CD4-positive, alpha-beta memory T cell (primary cell): Measurements from ENCODE around the gene ADI1. TPM values are rescaled to one million over a fixed set of nuclear protein-coding genes. Genes with fewer than 3 reads are reported as not detected.
A peak's percentile ranks its signal among the peaks of the same experiment; 100 is the strongest.

Experiments
- CTCF ChIA-PET: fragments of 350-600 bp; sonication (Branson Sonifier 250); formaldehyde crosslinking; loops from one replicate; lab custom pipeline; 2021; ENCODE audit warnings: inconsistent platforms; ENCODE audit not compliant: partially characterized antibody; lab: Charles Lee
- POLR2A ChIA-PET: fragments of 350-600 bp; sonication (Branson Sonifier 250); formaldehyde crosslinking; loops from one replicate; lab custom pipeline; 2021; ENCODE audit not compliant: partially characterized antibody; lab: Charles Lee
- DNase-seq, 5 donors: peaks; one replicate each; pipeline versions ENCODE4 v3.0.0 to v3.0.0-alpha.2; 2020 to 2022; ENCODE audit warnings: mixed read lengths in 1 of 5
- H3K27ac ChIP-seq: one replicate; pipeline ENCODE4 v1.7.0; 2013; ENCODE audit warnings: low read depth, low read length
- H3K27me3 ChIP-seq: 2 replicates; pipeline ENCODE4 v1.7.0; 2013; ENCODE audit warnings: mild to moderate bottlenecking, low read length, moderate library complexity; ENCODE audit not compliant: insufficient read depth
- H3K36me3 ChIP-seq: 2 replicates; pipeline ENCODE4 v1.7.0; 2013; ENCODE audit warnings: mild to moderate bottlenecking, low read length, moderate library complexity; ENCODE audit not compliant: insufficient read depth
- H3K4me1 ChIP-seq: 2 replicates; pipeline ENCODE4 v1.7.0; 2013; ENCODE audit warnings: mild to moderate bottlenecking, low read length, moderate library complexity; ENCODE audit not compliant: insufficient read depth
- H3K4me3 ChIP-seq, 2 donors: one replicate each; pipeline ENCODE4 v1.7.0; 2013; ENCODE audit warnings: low read length in 2 of 2, mild to moderate bottlenecking in 1 of 2
- H3K9me3 ChIP-seq, 2 donors: one replicate each; pipeline ENCODE4 v1.7.0; 2013; ENCODE audit warnings: low read length in 2 of 2, control low read depth in 1 of 2; ENCODE audit not compliant: control insufficient read depth in 1 of 2
- H3K27ac Mint-ChIP-seq, 7 donors: one replicate each; pipeline ENCODE4 v1.8.0; 2020 to 2021; ENCODE audit warnings: mixed read lengths in 7 of 7, mild to moderate bottlenecking in 6 of 7, inconsistent platforms in 3 of 7, moderate library complexity in 3 of 7
- H3K27me3 Mint-ChIP-seq, 2 donors: one replicate each; pipeline ENCODE4 v1.8.0; 2020 to 2021; ENCODE audit warnings: mixed read lengths in 2 of 2
- H3K36me3 Mint-ChIP-seq, 2 donors: one replicate each; pipeline ENCODE4 v1.8.0; 2020 to 2021; ENCODE audit warnings: mixed read lengths in 2 of 2, inconsistent platforms in 1 of 2, mild to moderate bottlenecking in 1 of 2
- H3K4me1 Mint-ChIP-seq, 4 donors: one replicate each; pipeline ENCODE4 v1.8.0; 2020 to 2021; ENCODE audit warnings: mixed read lengths in 4 of 4, mild to moderate bottlenecking in 1 of 4
- H3K4me3 Mint-ChIP-seq, 8 donors: one replicate each; pipeline ENCODE4 v1.8.0; 2020 to 2021; ENCODE audit warnings: mixed read lengths in 8 of 8, mild to moderate bottlenecking in 7 of 8, moderate library complexity in 6 of 8, inconsistent platforms in 3 of 8
- H3K9me3 Mint-ChIP-seq, 8 donors: one replicate each; pipeline ENCODE4 v1.8.0; 2020 to 2021; ENCODE audit warnings: mixed read lengths in 8 of 8, mild to moderate bottlenecking in 5 of 8, inconsistent platforms in 3 of 8, moderate library complexity in 1 of 8
- intact Hi-C: fragments of 100-400 bp; cut with micrococcal nuclease; formaldehyde crosslinking; loops from one replicate; pipeline ENCODE4 v1.15.1; 2023
- polyA plus RNA-seq, 2 donors: library from polyadenylated mRNA; unstranded; fragments of 300-500 nt; fragmentation: Illumina TruSeq; gene quantifications; one replicate each; pipeline ENCODE4 v1.2.3, GENCODE V29; 2021
- total RNA-seq, 2 experiments: library from RNA; stranded (reverse); gene quantifications; one replicate each; pipeline ENCODE4 v1.2.3, GENCODE V29; 2021

Gene ADI1
- total and polyA plus RNA-seq, 4 experiments from 2014 or later = 32.3 to 115 (median 44.4) TPM

- CTCF ChIA-PET = interaction anchor here (0.9 kb wide), 1 partner anchor 52 kb away, joined by 3 read pairs; no protein-coding TSS in a partner anchor
- no peak overlapping the region for H3K27ac ChIP-seq
- H3K9me3 ChIP-seq = no peaks in the 10 kb centered on the region
- H3K36me3 ChIP-seq = peaks cover 30% of the 10 kb centered on the region
- Mint-ChIP-seq H3K4me3 (no peak overlapping the region), H3K27ac (no peak overlapping the region), H3K9me3 (no peaks in the 10 kb centered on the region), H3K27me3 (no peaks in the 10 kb centered on the region), H3K36me3 (peaks cover 49 to 66% of the 10 kb centered on the region in 2 donors), H3K4me1 (peaks cover 0 to 6% (median 2%) of the 10 kb centered on the region in 4 donors)
- no peak overlapping the region for H3K4me3 ChIP-seq
- DNase-seq = no peak
- intact Hi-C loops = no loop called here
- no peaks in the 10 kb centered on the region for H3K27me3 ChIP-seq
- POLR2A ChIA-PET = no interaction called here
- H3K4me1 ChIP-seq = no peaks in the 10 kb centered on the region
These were observed 43.6 kb downstream of the ADI1 start for GRCh38 chr2:3475771-3476170.

GRCh38 chr2:3472966-3473365, 46.4 kb downstream of the ADI1 start:
- no peaks in the 10 kb centered on the region for H3K27me3 Mint-ChIP-seq
- peak overlapping the region in 3 of 7 donors; percentile 23 to 59 (median 25) for H3K27ac Mint-ChIP-seq
- peaks cover 57 to 68% of the 10 kb centered on the region in 2 donors for H3K36me3 Mint-ChIP-seq
- CTCF ChIA-PET = interaction anchor here (1.3 kb wide), 1 partner anchor 49 kb away, joined by 5 read pairs; no protein-coding TSS in a partner anchor
- Histone ChIP-seq H3K9me3 (no peaks in the 10 kb centered on the region), H3K27ac (no peak overlapping the region), H3K27me3 (no peaks in the 10 kb centered on the region), H3K4me3 (no peak overlapping the region), H3K4me1 (no peaks in the 10 kb centered on the region), H3K36me3 (peaks cover 50% of the 10 kb centered on the region)
- H3K4me1 Mint-ChIP-seq = peaks cover 0 to 4% (median 0%) of the 10 kb centered on the region in 4 donors
- no peak overlapping the region for H3K4me3 Mint-ChIP-seq
- DNase-seq = no peak
- intact Hi-C loops = no loop called here
- POLR2A ChIA-PET = no interaction called here
- H3K9me3 Mint-ChIP-seq = no peaks in the 10 kb centered on the region

GRCh38 chr2:3472296-3472695, 47.0 kb downstream of the ADI1 start:
- intact Hi-C loops = no loop called here
- Histone ChIP-seq H3K36me3 (peaks cover 57% of the 10 kb centered on the region), H3K4me3 (no peak overlapping the region), H3K9me3 (no peaks in the 10 kb centered on the region), H3K27me3 (no peaks in the 10 kb centered on the region), H3K27ac (no peak overlapping the region), H3K4me1 (no peaks in the 10 kb centered on the region)
- Mint-ChIP-seq H3K27ac (peak overlapping the region in 2 of 7 donors; percentile 59 to 83), H3K4me1 (peaks cover 0 to 4% (median 0%) of the 10 kb centered on the region in 4 donors), H3K9me3 (no peaks in the 10 kb centered on the region), H3K27me3 (no peaks in the 10 kb centered on the region), H3K36me3 (peaks cover 56 to 68% of the 10 kb centered on the region in 2 donors), H3K4me3 (no peak overlapping the region)
- POLR2A ChIA-PET = no interaction called here
- CTCF ChIA-PET = no interaction called here
- DNase-seq = no peak

GRCh38 chr2:3470856-3471737, 48.2 kb downstream of the ADI1 start:
- Histone ChIP-seq H3K9me3 (no peaks in the 10 kb centered on the region), H3K4me3 (no peak overlapping the region), H3K27me3 (no peaks in the 10 kb centered on the region), H3K36me3 (peaks cover 68% of the 10 kb centered on the region), H3K27ac (no peak overlapping the region), H3K4me1 (no peaks in the 10 kb centered on the region)
- intact Hi-C loops = no loop called here
- Mint-ChIP-seq H3K27ac (peak overlapping the region in 2 of 7 donors; percentile 43 to 70), H3K4me3 (no peak overlapping the region), H3K4me1 (peaks cover 0 to 4% (median 0%) of the 10 kb centered on the region in 4 donors), H3K27me3 (no peaks in the 10 kb centered on the region), H3K36me3 (peaks cover 60 to 74% of the 10 kb centered on the region in 2 donors), H3K9me3 (no peaks in the 10 kb centered on the region)
- POLR2A ChIA-PET = no interaction called here
- no peak for DNase-seq
- CTCF ChIA-PET = interaction anchor here (1.3 kb wide), 1 partner anchor 11 kb away, joined by 3 read pairs; no protein-coding TSS in a partner anchor

- H3K36me3 Mint-ChIP-seq = peaks cover 66 to 79% of the 10 kb centered on the region in 2 donors
- ChIA-PET CTCF (interaction anchor here (1.3 kb wide), 1 partner anchor 10 kb away, joined by 3 read pairs; no protein-coding TSS in a partner anchor), POLR2A (interaction anchor here (0.6 kb wide), 1 partner anchor 50 kb away, joined by 3 read pairs; no protein-coding TSS in a partner anchor)
- Histone ChIP-seq H3K36me3 (peaks cover 75% of the 10 kb centered on the region), H3K27ac (no peak overlapping the region), H3K4me1 (no peaks in the 10 kb centered on the region), H3K9me3 (no peaks in the 10 kb centered on the region), H3K27me3 (no peaks in the 10 kb centered on the region), H3K4me3 (no peak overlapping the region)
- no peaks in the 10 kb centered on the region for H3K27me3 Mint-ChIP-seq
- no peak for DNase-seq
- no peak overlapping the region for H3K27ac Mint-ChIP-seq
- intact Hi-C loops = no loop called here
- peaks cover 0 to 4% (median 0%) of the 10 kb centered on the region in 4 donors for H3K4me1 Mint-ChIP-seq
- no peak overlapping the region for H3K4me3 Mint-ChIP-seq
- H3K9me3 Mint-ChIP-seq = no peaks in the 10 kb centered on the region
These were observed 49.1 kb downstream of the ADI1 start for GRCh38 chr2:3470166-3470651.

GRCh38 chr2:3469486-3469885, 49.8 kb downstream of the ADI1 start:
- Histone ChIP-seq H3K27ac (no peak overlapping the region), H3K36me3 (peaks cover 78% of the 10 kb centered on the region), H3K4me1 (no peaks in the 10 kb centered on the region), H3K4me3 (no peak overlapping the region), H3K27me3 (no peaks in the 10 kb centered on the region), H3K9me3 (no peaks in the 10 kb centered on the region)
- Mint-ChIP-seq H3K27me3 (no peaks in the 10 kb centered on the region), H3K9me3 (no peaks in the 10 kb centered on the region), H3K4me1 (peaks cover 0 to 4% (median 0%) of the 10 kb centered on the region in 4 donors), H3K27ac (peak overlapping the region in 1 of 7 donors; percentile 72), H3K36me3 (peaks cover 70 to 79% of the 10 kb centered on the region in 2 donors), H3K4me3 (no peak overlapping the region)
- ChIA-PET POLR2A (interaction anchor here (0.6 kb wide), 1 partner anchor 50 kb away, joined by 3 read pairs; no protein-coding TSS in a partner anchor), CTCF (no interaction called here)
- intact Hi-C loops = no loop called here
- DNase-seq = no peak
